ENCODE data around the gene TUT7. TPM values are rescaled to one million over a fixed set of nuclear protein-coding genes. Genes with fewer than 3 reads are reported as not detected.

TUT7 gene
- total and polyA plus RNA-seq, 8 donors = 9.8 to 26.2 (median 12.1) TPM

GRCh38 chr9:86285261-86285660 lies 68.9 kb downstream of the TUT7 start:
- no peak for FAIRE-seq
- Histone ChIP-seq H3K36me3 (peaks cover 0 to 6% (median 0%) of the 10 kb centered on the region in 3 donors), H3K27me3 (no peaks in the 10 kb centered on the region), H3K27ac (no peak overlapping the region), H3K9me3 (no peaks in the 10 kb centered on the region), H3K4me1 (peaks cover 5 to 12% (median 10%) of the 10 kb centered on the region in 3 donors), H3K4me3 (no peak overlapping the region)
- intact Hi-C loops (cut with DNase I) = no loop called here
- DNase-seq = no peak
- no peak for TF ChIP-seq CTCF (IDR thresholded peaks at IDR 0.05)
- no peak for ATAC-seq
- 59 to 69% methylated on average over 2 of the region's 2 CpGs for WGBS, 2 donors

GRCh38 chr9:86282979-86283535 lies 71.2 kb downstream of the TUT7 start:
- intact Hi-C loops (cut with DNase I) = no loop called here
- Histone ChIP-seq H3K27me3 (no peaks in the 10 kb centered on the region), H3K4me3 (peak overlapping the region; percentile 82 to 93 (median 91)), H3K4me1 (peaks cover 5 to 16% (median 10%) of the 10 kb centered on the region in 3 donors), H3K27ac (peak overlapping the region; percentile 94 to 100 (median 98)), H3K9me3 (no peaks in the 10 kb centered on the region), H3K36me3 (peaks cover 0 to 6% (median 0%) of the 10 kb centered on the region in 3 donors)
- DNase-seq (no peak), FAIRE-seq (no peak), ATAC-seq (peak; percentile 12 to 46 (median 26))
- WGBS, 2 donors = 8 to 11% methylated on average over 12 of the region's 12 CpGs
- no peak for TF ChIP-seq CTCF (IDR thresholded peaks at IDR 0.05)

- no peak for FAIRE-seq
- TF ChIP-seq CTCF (IDR thresholded peaks at IDR 0.05) = no peak
- peaks cover 0 to under 1% (median 0%) of the 10 kb centered on the region in 3 donors for H3K36me3 ChIP-seq
- H3K9me3 ChIP-seq = no peaks in the 10 kb centered on the region
- H3K4me1 ChIP-seq = peaks cover 5 to 16% (median 10%) of the 10 kb centered on the region in 3 donors
- H3K4me3 ChIP-seq = peak within 1 kb of the TSS; percentile 82 to 93 (median 91)
- intact Hi-C loops (cut with DNase I) = no loop called here
- peak; percentile 94 to 99 (median 96) for ATAC-seq
- no peaks in the 10 kb centered on the region for H3K27me3 ChIP-seq
- peak within 1 kb of the TSS; percentile 94 to 100 (median 98) for H3K27ac ChIP-seq
- WGBS, 2 donors = 0% methylated on average over 65 to 101 of the region's 101 CpGs
- DNase-seq = peak; percentile 96 to 99 (median 97)
These were observed 71.9 kb downstream of the TUT7 start, which contains the start of gene ISCA1 for GRCh38 chr9:86282077-86282978. TSS of gene ISCA1 (minus strand) at chr9:86282538. CDS start at chr9:86282458, 80 bp downstream.

- intact Hi-C loops (cut with DNase I) = no loop called here
- TF ChIP-seq CTCF (IDR thresholded peaks at IDR 0.05) = no peak
- WGBS, 2 donors = 0% methylated on average over 31 of the region's 31 CpGs
- Histone ChIP-seq H3K27ac (peak overlapping the region; percentile 94 to 100 (median 98)), H3K4me1 (peaks cover 5 to 16% (median 10%) of the 10 kb centered on the region in 3 donors), H3K4me3 (peak overlapping the region; percentile 82 to 93 (median 91)), H3K9me3 (no peaks in the 10 kb centered on the region), H3K36me3 (no peaks in the 10 kb centered on the region), H3K27me3 (no peaks in the 10 kb centered on the region)
- DNase-seq (no peak), ATAC-seq (peak; percentile 13 to 41 (median 32)), FAIRE-seq (no peak)
These were observed 72.6 kb downstream of the TUT7 start for GRCh38 chr9:86281593-86282076.

Measured in pancreas (tissue), 10 donors.